ENCODE results near the gene IVL.

- TF ChIP-seq YY1 (IDR thresholded peaks at IDR 0.05; ENCODE audit: insufficient read depth, insufficient read length) (no peak), SUZ12 (IDR thresholded peaks at IDR 0.05; ENCODE audit: extremely low read depth, insufficient read depth, insufficient read length) (no peak), ZNF274 (IDR thresholded peaks at IDR 0.05; ENCODE audit: low read depth, low read length) (no peak)
Observed at GRCh38 chr1:152954436-152954835, 46.1 kb downstream of the IVL start.
